K562 (cell line): ENCODE measurements around the gene MON1A. TPM values are rescaled to one million over a fixed set of nuclear protein-coding genes. Genes with fewer than 3 reads are reported as not detected.

Source experiments
- CGGBP1 ChIP-seq: fragments of 250-450 bp; sonication (Bioruptor Pico); IDR thresholded peaks from 2 replicates; pipeline ENCODE4 v1.9.0; 2021; ENCODE audit warnings: mild to moderate bottlenecking
- EGR1 ChIP-seq: fragments of 450-650 bp; conservative IDR thresholded peaks from 2 replicates; pipeline ENCODE4 v1.6.1; 2017; ENCODE audit warnings: mild to moderate bottlenecking
- HES1 ChIP-seq: fragments of 450-650 bp; IDR thresholded peaks from 2 replicates; pipeline ENCODE4 v1.6.1; 2016; ENCODE audit warnings: low read depth, mild to moderate bottlenecking, moderate library complexity
- HINFP ChIP-seq: fragments of 450-650 bp; conservative IDR thresholded peaks from 2 replicates; pipeline ENCODE4 v1.6.1; 2016; ENCODE audit warnings: missing genetic modification characterization, low read depth, mild to moderate bottlenecking, control low read depth, missing compliant biosample characterization
- ILK ChIP-seq: fragments of 450-650 bp; IDR thresholded peaks from 2 replicates; pipeline ENCODE4 v1.6.1; 2016; ENCODE audit warnings: missing genetic modification characterization, low read depth, mild to moderate bottlenecking, missing compliant biosample characterization, moderate library complexity, borderline replicate concordance
- KDM2B ChIP-seq: fragments of 250-450 bp; sonication (Bioruptor Pico); IDR thresholded peaks from 2 replicates; pipeline ENCODE4 v1.8.0; 2021; ENCODE audit warnings: mild to moderate bottlenecking, moderate library complexity
- MLLT1 ChIP-seq, 2 experiments: fragments of 450-650 bp; IDR thresholded peaks; 2 replicates each; pipeline ENCODE4 v1.6.1; 2016
- ZBTB40 ChIP-seq, 2 experiments: fragments of 450-650 bp in 1 of 2; sonication (generic) in 1 of 2; formaldehyde crosslinking in 1 of 2; IDR thresholded peaks; 2 replicates each; pipeline versions ENCODE4 v1.7.1 to v1.9.0; 2016 to 2022; ENCODE audit warnings: inconsistent platforms in 1 of 2, mild to moderate bottlenecking in 1 of 2, missing genetic modification reagents in 1 of 2
- ZNF121 ChIP-seq: sonication (generic); formaldehyde crosslinking; conservative IDR thresholded peaks from 2 replicates; pipeline ENCODE4 v1.8.0; 2022; ENCODE audit warnings: missing genetic modification reagents
- ZNF324 ChIP-seq: fragments of 250-450 bp; sonication (Bioruptor Pico); IDR thresholded peaks from 2 replicates; pipeline ENCODE4 v1.4.0; 2020; ENCODE audit warnings: mild to moderate bottlenecking
- ZNF639 ChIP-seq, 2 experiments: fragments of 200-800 bp in 1 of 2; sonication (Bioruptor generic) in 1 of 2; sonication (generic) in 1 of 2; formaldehyde crosslinking in 1 of 2; IDR thresholded peaks in 1 of 2; conservative IDR thresholded peaks in 1 of 2; 2 replicates each; pipeline versions ENCODE4 v1.5.0 to v1.6.1; 2016 to 2020; ENCODE audit warnings: missing compliant biosample characterization in 1 of 2, missing genetic modification characterization in 1 of 2, missing genetic modification reagents in 1 of 2
- polyA plus RNA-seq, 8 experiments: library from polyadenylated mRNA; depleted of rRNA in 4 of 8; stranded (reverse) in 5 of 8; unstranded in 3 of 8; fragments of >200 nt; fragmentation: Nextera tagmentation in 2 of 8; fragmentation: Illumina TruSeq in 1 of 8; extraction: Ambion mirVana in 2 of 8; extraction: Trizol in 1 of 8; gene quantifications; 2 replicates each; pipeline versions ENCODE4 v1.2.1 to v1.2.3, GENCODE V29; 2011 to 2014; ENCODE audit warnings: inconsistent platforms in 1 of 8, missing spikeins in 1 of 8
- total RNA-seq, 7 experiments: library from RNA; depleted of rRNA in 6 of 7; stranded (reverse); fragments of >200 nt in 6 of 7; fragmentation: Illumina TruSeq in 2 of 7; extraction: Trizol in 2 of 7; gene quantifications; 2 replicates each; pipeline versions ENCODE4 v1.2.1 to v1.2.3, GENCODE V29; 2011 to 2021; ENCODE audit warnings: low replicate concordance in 1 of 7

Gene MON1A
- total and polyA plus RNA-seq, 9 of the 15 experiments (the other 6 are each of a cell fraction or from before 2014, with no cell fraction given) = 1.1 to 13.8 (median 6.8) TPM

GRCh38 chr3:49930168-49930690 is 618 bp upstream of the MON1A start (continued):
- TF ChIP-seq ZBTB40 (IDR thresholded peaks at IDR 0.05) = peak; percentile 41; the same call in 1 of the 2 replicates
- no peak for TF ChIP-seq ZBTB40 (CRISPR knock-in tag; IDR thresholded peaks at IDR 0.05)
- no peak for TF ChIP-seq ILK (tag)
- TF ChIP-seq CGGBP1 (CRISPR knock-in tag) = no peak
- TF ChIP-seq KDM2B (CRISPR knock-in tag) = no peak
- TF ChIP-seq HINFP = no peak
- no peak for TF ChIP-seq HES1
- TF ChIP-seq MLLT1 (IDR thresholded peaks at IDR 0.05) = 0 out of 4 replicates have a peak, but pooled peaks of 1 of the 2 experiments have one; percentile 22
- no peak for TF ChIP-seq ZNF324 (CRISPR knock-in tag)
- peak; percentile 36; the same call in 1 of the 2 replicates for TF ChIP-seq EGR1
- TF ChIP-seq ZNF121 (CRISPR knock-in tag) = no peak
- TF ChIP-seq ZNF639 (CRISPR knock-in tag; conservative IDR thresholded peaks at IDR 0.05 in 1 of 2, IDR thresholded peaks at IDR 0.05 in 1 of 2) = no peak
